K562 (cell line): ENCODE results near the gene NFYC. TPM values are rescaled to one million over a fixed set of nuclear protein-coding genes. Genes with fewer than 3 reads are reported as not detected.

Experiments used
- ATF1 ChIP-seq, 2 experiments: fragments of 450-650 bp in 1 of 2; IDR thresholded peaks; 2 replicates each; pipeline ENCODE4 v1.6.1; 2016; ENCODE audit warnings: missing compliant biosample characterization in 1 of 2, missing genetic modification characterization in 1 of 2
- CSDE1 ChIP-seq, 2 experiments: fragments of 450-650 bp; IDR thresholded peaks; 2 replicates each; pipeline ENCODE4 v1.6.1; 2016; ENCODE audit warnings: mild to moderate bottlenecking in 1 of 2
- GTF3C2 ChIP-seq: IDR thresholded peaks from 3 replicates; pipeline ENCODE4 v1.6.1; 2011; ENCODE audit warnings: borderline replicate concordance, mild to moderate bottlenecking, moderate library complexity; ENCODE audit not compliant: insufficient read length; ENCODE audit errors: extremely low read depth
- HLTF ChIP-seq: fragments of 450-650 bp; IDR thresholded peaks from 2 replicates; pipeline ENCODE4 v1.6.1; 2016
- KDM1A ChIP-seq, 2 experiments: fragments of 450-650 bp; IDR thresholded peaks; 2 replicates each; pipeline ENCODE4 v1.6.1; 2016; ENCODE audit warnings: mild to moderate bottlenecking in 2 of 2
- MEF2A ChIP-seq: IDR thresholded peaks from 2 replicates; pipeline ENCODE4 v1.6.1; 2011; ENCODE audit warnings: low read depth, mild to moderate bottlenecking, low read length, moderate library complexity; ENCODE audit not compliant: control insufficient read depth
- MYC ChIP-seq, 2 experiments: fragments of 250-450 bp in 1 of 2; sonication (Bioruptor Pico) in 1 of 2; IDR thresholded peaks; 2 replicates each; pipeline versions ENCODE4 v1.5.1 to v1.6.1; 2012 to 2021; ENCODE audit warnings: low read depth in 2 of 2, borderline replicate concordance in 1 of 2, improper control_type of control experiment in 1 of 2, low read length in 1 of 2, mild to moderate bottlenecking in 1 of 2, moderate library complexity in 1 of 2
- PATZ1 ChIP-seq: fragments of 250-450 bp; sonication (Bioruptor Pico); IDR thresholded peaks from 2 replicates; pipeline ENCODE4 v1.5.0; 2020; ENCODE audit warnings: mild to moderate bottlenecking, borderline replicate concordance
- PHF21A ChIP-seq: fragments of 450-650 bp; IDR thresholded peaks from 2 replicates; pipeline ENCODE4 v1.6.1; 2017; ENCODE audit warnings: low read depth, borderline replicate concordance
- POLR2AphosphoS5 ChIP-seq: IDR thresholded peaks from 2 replicates; pipeline ENCODE4 v1.6.1; 2011; ENCODE audit warnings: mild to moderate bottlenecking, low read depth, low read length, moderate library complexity; ENCODE audit not compliant: control insufficient read depth, insufficient read depth
- RAD21 ChIP-seq, 2 experiments: fragments of 250-450 bp in 1 of 2; fragments of 450-650 bp in 1 of 2; sonication (Bioruptor Pico) in 1 of 2; formaldehyde crosslinking in 1 of 2; IDR thresholded peaks in 1 of 2; conservative IDR thresholded peaks in 1 of 2; 2 replicates each; pipeline versions ENCODE4 v1.4.0 to v1.8.0; 2020 to 2022; ENCODE audit warnings: mild to moderate bottlenecking in 2 of 2, moderate library complexity in 1 of 2
- RBM15 ChIP-seq: fragments of 200-400 bp; formaldehyde crosslinking; IDR thresholded peaks from 2 replicates; pipeline ENCODE4 v1.6.1; 2018; ENCODE audit warnings: mild to moderate bottlenecking, low read length, moderate library complexity; ENCODE audit not compliant: insufficient read depth
- SMARCC2 ChIP-seq: fragments of 450-650 bp; IDR thresholded peaks from 2 replicates; pipeline ENCODE4 v1.6.1; 2017; ENCODE audit warnings: antibody characterized with exemption, moderate library complexity, mild to moderate bottlenecking, low read depth
- SREBF1 ChIP-seq: fragments of 150-350 bp; IDR thresholded peaks from 2 replicates; pipeline ENCODE4 v1.6.1; 2014; ENCODE audit warnings: antibody characterized with exemption, low read depth, low read length, borderline replicate concordance
- YY1 ChIP-seq, 3 experiments: IDR thresholded peaks; 2 replicates each; pipeline ENCODE4 v1.6.1; 2011; ENCODE audit warnings: low read length in 2 of 3, mild to moderate bottlenecking in 2 of 3, moderate library complexity in 2 of 3, borderline replicate concordance in 1 of 3, control low read depth in 1 of 3, low read depth in 1 of 3; ENCODE audit not compliant: insufficient read depth in 3 of 3, insufficient replicate concordance in 2 of 3, control insufficient read depth in 1 of 3, insufficient read length in 1 of 3; ENCODE audit errors: extremely low read depth in 1 of 3
- ZC3H8 ChIP-seq: fragments of 450-650 bp; IDR thresholded peaks from 2 replicates; pipeline ENCODE4 v1.6.1; 2017
- ZNF232 ChIP-seq: sonication (generic); formaldehyde crosslinking; IDR thresholded peaks from 2 replicates; pipeline ENCODE4 v1.8.0; 2022; ENCODE audit warnings: mild to moderate bottlenecking, missing genetic modification reagents
- ZNF431 ChIP-seq: sonication (generic); formaldehyde crosslinking; IDR thresholded peaks from 2 replicates; pipeline ENCODE4 v1.8.0; 2022; ENCODE audit warnings: mild to moderate bottlenecking, missing genetic modification reagents
- polyA plus RNA-seq, 8 experiments: library from polyadenylated mRNA; depleted of rRNA in 4 of 8; stranded (reverse) in 5 of 8; unstranded in 3 of 8; fragments of >200 nt; fragmentation: Nextera tagmentation in 2 of 8; fragmentation: Illumina TruSeq in 1 of 8; extraction: Ambion mirVana in 2 of 8; extraction: Trizol in 1 of 8; gene quantifications; 2 replicates each; pipeline versions ENCODE4 v1.2.1 to v1.2.3, GENCODE V29; 2011 to 2014; ENCODE audit warnings: inconsistent platforms in 1 of 8, missing spikeins in 1 of 8
- total RNA-seq, 7 experiments: library from RNA; depleted of rRNA in 6 of 7; stranded (reverse); fragments of >200 nt in 6 of 7; fragmentation: Illumina TruSeq in 2 of 7; extraction: Trizol in 2 of 7; gene quantifications; 2 replicates each; pipeline versions ENCODE4 v1.2.1 to v1.2.3, GENCODE V29; 2011 to 2021; ENCODE audit warnings: low replicate concordance in 1 of 7
- TF ChIP-seq, protein P1 (sequence below), 2 experiments: fragments of 450-650 bp; conservative IDR thresholded peaks; 2 replicates each; pipeline ENCODE4 v1.6.1; 2017; ENCODE audit warnings: mild to moderate bottlenecking in 2 of 2, moderate library complexity in 2 of 2

NFYC gene
- total and polyA plus RNA-seq, 9 of the 15 experiments (the other 6 are each of a cell fraction or from before 2014, with no cell fraction given), result 4.8 to 59.8 (median 41.1) TPM

DNA sequence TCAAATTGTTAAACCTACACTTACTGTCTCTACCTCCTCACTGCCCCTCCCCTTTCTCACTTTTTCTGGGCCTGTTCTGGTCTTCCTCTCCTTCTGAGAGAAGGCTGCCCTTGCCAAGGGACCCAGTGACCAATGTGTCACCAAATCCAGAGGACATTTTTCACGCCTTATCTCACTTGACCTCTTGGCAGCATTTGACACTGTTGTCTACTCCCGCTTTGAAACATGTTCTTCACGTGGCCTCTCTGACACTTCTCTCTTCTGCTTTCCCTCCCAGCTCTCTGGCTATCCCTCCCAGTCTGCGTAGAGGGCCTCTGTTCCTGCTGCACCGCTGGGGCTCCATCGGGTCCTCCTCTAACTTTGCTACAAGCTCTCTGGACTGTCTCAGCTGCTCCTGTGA, 117.4 kb downstream of the NFYC start (continued):
- peak; percentile 51 for TF ChIP-seq MYC (IDR thresholded peaks at IDR 0.05; ENCODE audit: low read depth, low read length)
- no peak for TF ChIP-seq MYC (CRISPR knock-in tag; IDR thresholded peaks at IDR 0.05; ENCODE audit: borderline replicate concordance, low read depth)
- no peak for TF ChIP-seq ZC3H8
- no peak for TF ChIP-seq SREBF1
- TF ChIP-seq, protein P1, sequence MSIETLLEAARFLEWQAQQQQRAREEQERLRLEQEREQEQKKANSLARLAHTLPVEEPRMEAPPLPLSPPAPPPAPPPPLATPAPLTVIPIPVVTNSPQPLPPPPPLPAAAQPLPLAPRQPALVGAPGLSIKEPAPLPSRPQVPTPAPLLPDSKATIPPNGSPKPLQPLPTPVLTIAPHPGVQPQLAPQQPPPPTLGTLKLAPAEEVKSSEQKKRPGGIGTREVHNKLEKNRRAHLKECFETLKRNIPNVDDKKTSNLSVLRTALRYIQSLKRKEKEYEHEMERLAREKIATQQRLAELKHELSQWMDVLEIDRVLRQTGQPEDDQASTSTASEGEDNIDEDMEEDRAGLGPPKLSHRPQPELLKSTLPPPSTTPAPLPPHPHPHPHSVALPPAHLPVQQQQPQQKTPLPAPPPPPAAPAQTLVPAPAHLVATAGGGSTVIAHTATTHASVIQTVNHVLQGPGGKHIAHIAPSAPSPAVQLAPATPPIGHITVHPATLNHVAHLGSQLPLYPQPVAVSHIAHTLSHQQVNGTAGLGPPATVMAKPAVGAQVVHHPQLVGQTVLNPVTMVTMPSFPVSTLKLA (conservative IDR thresholded peaks at IDR 0.05), result peak in 1 of 2 experiments; percentile 82; a peak in 3 of 4 replicates
- peak; percentile 59 to 60 for TF ChIP-seq KDM1A (IDR thresholded peaks at IDR 0.05)
- no peak for TF ChIP-seq PATZ1 (CRISPR knock-in tag)
- TF ChIP-seq HLTF, result no peak
- TF ChIP-seq PHF21A, result no peak
- no peak for TF ChIP-seq RBM15
- no peak for TF ChIP-seq SMARCC2
- no peak for TF ChIP-seq ATF1 (CRISPR knock-in tag; IDR thresholded peaks at IDR 0.05)
- TF ChIP-seq ATF1 (tag; IDR thresholded peaks at IDR 0.05), result peak; percentile 23; the same call in 1 of the 2 replicates
- no peak for TF ChIP-seq MEF2A
- no peak for TF ChIP-seq YY1 (IDR thresholded peaks at IDR 0.05; ENCODE audit: borderline replicate concordance in 1 of 3, control insufficient read depth in 1 of 3, extremely low read depth in 1 of 3, insufficient read depth in 3 of 3, insufficient read length in 1 of 3, insufficient replicate concordance in 2 of 3, low read depth in 1 of 3, low read length in 2 of 3)
- TF ChIP-seq POLR2AphosphoS5, result no peak
- no peak for TF ChIP-seq GTF3C2
- no peak for TF ChIP-seq CSDE1 (IDR thresholded peaks at IDR 0.05)
- TF ChIP-seq RAD21 (CRISPR knock-in tag; conservative IDR thresholded peaks at IDR 0.05 in 1 of 2, IDR thresholded peaks at IDR 0.05 in 1 of 2), result no peak
- TF ChIP-seq ZNF232 (CRISPR knock-in tag), result no peak
- no peak for TF ChIP-seq ZNF431 (CRISPR knock-in tag)
